HepG2 (cell line): ENCODE data around the gene TGM1. TPM values are rescaled to one million over a fixed set of nuclear protein-coding genes. Genes with fewer than 3 reads are reported as not detected.

Experiments
- BORCS8-MEF2B ChIP-seq: sonication (generic); formaldehyde crosslinking; IDR thresholded peaks from 2 replicates; pipeline ENCODE4 v1.8.0; 2022; ENCODE audit warnings: mild to moderate bottlenecking, missing genetic modification reagents
- CBFB ChIP-seq: sonication (generic); formaldehyde crosslinking; IDR thresholded peaks from 2 replicates; pipeline ENCODE4 v1.4.0; 2020; ENCODE audit warnings: missing genetic modification reagents
- ISL2 ChIP-seq: sonication (generic); formaldehyde crosslinking; IDR thresholded peaks from 2 replicates; pipeline ENCODE4 v1.5.0; 2020; ENCODE audit warnings: missing genetic modification reagents
- JARID2 ChIP-seq: sonication (generic); formaldehyde crosslinking; IDR thresholded peaks from 2 replicates; pipeline ENCODE4 v1.8.1; 2023; ENCODE audit warnings: missing genetic modification reagents, inconsistent platforms; ENCODE audit not compliant: insufficient replicate concordance
- KAT8 ChIP-seq: IDR thresholded peaks from 2 replicates; pipeline ENCODE4 v1.6.1; 2016; ENCODE audit warnings: missing genetic modification reagents, missing compliant biosample characterization
- MAFG ChIP-seq: sonication (generic); formaldehyde crosslinking; IDR thresholded peaks from 2 replicates; pipeline ENCODE4 v1.5.1; 2020; ENCODE audit warnings: mild to moderate bottlenecking, missing genetic modification reagents
- MED8 ChIP-seq: sonication (generic); formaldehyde crosslinking; IDR thresholded peaks from 2 replicates; pipeline ENCODE4 v1.8.1; 2023; ENCODE audit warnings: mild to moderate bottlenecking, missing genetic modification reagents; ENCODE audit not compliant: insufficient replicate concordance
- MEIS2 ChIP-seq: sonication (generic); formaldehyde crosslinking; IDR thresholded peaks from 2 replicates; pipeline ENCODE4 v1.9.0; 2021; ENCODE audit warnings: mild to moderate bottlenecking, missing genetic modification reagents
- MXD3 ChIP-seq: IDR thresholded peaks from 2 replicates; pipeline ENCODE4 v1.6.1; 2016; ENCODE audit warnings: mild to moderate bottlenecking, missing biosample characterization, missing genetic modification reagents
- POGZ ChIP-seq: sonication (generic); formaldehyde crosslinking; IDR thresholded peaks from 2 replicates; pipeline ENCODE4 v1.4.0; 2020; ENCODE audit warnings: mild to moderate bottlenecking, missing genetic modification reagents
- RCOR2 ChIP-seq: IDR thresholded peaks from 2 replicates; pipeline ENCODE4 v1.6.1; 2016; ENCODE audit warnings: missing biosample characterization, missing genetic modification reagents
- REXO4 ChIP-seq: sonication (generic); formaldehyde crosslinking; IDR thresholded peaks from 2 replicates; pipeline ENCODE4 v1.8.0; 2022; ENCODE audit warnings: missing genetic modification reagents, mild to moderate bottlenecking, borderline replicate concordance
- TBX2 ChIP-seq: sonication (generic); formaldehyde crosslinking; IDR thresholded peaks from 2 replicates; pipeline ENCODE4 v1.5.0; 2020; ENCODE audit warnings: missing genetic modification reagents, mild to moderate bottlenecking, borderline replicate concordance
- TERF1 ChIP-seq: sonication (generic); formaldehyde crosslinking; IDR thresholded peaks from 2 replicates; pipeline ENCODE4 v1.8.0; 2022; ENCODE audit warnings: mild to moderate bottlenecking, missing genetic modification reagents, moderate library complexity
- THYN1 ChIP-seq: sonication (generic); formaldehyde crosslinking; IDR thresholded peaks from 2 replicates; pipeline ENCODE4 v1.8.1; 2023; ENCODE audit warnings: low read depth, mild to moderate bottlenecking, moderate library complexity, missing genetic modification reagents, borderline replicate concordance
- TRIM24 ChIP-seq: sonication (generic); formaldehyde crosslinking; IDR thresholded peaks from 2 replicates; pipeline ENCODE4 v1.8.0; 2022; ENCODE audit warnings: mild to moderate bottlenecking, missing genetic modification reagents
- YEATS2 ChIP-seq: sonication (generic); formaldehyde crosslinking; IDR thresholded peaks from 2 replicates; pipeline ENCODE4 v1.4.0; 2020; ENCODE audit warnings: missing genetic modification reagents, borderline replicate concordance
- ZBTB49 ChIP-seq: sonication (generic); formaldehyde crosslinking; IDR thresholded peaks from 2 replicates; pipeline ENCODE4 v1.4.0; 2020; ENCODE audit warnings: missing genetic modification reagents, borderline replicate concordance
- ZNF451 ChIP-seq: sonication (generic); formaldehyde crosslinking; IDR thresholded peaks from 2 replicates; pipeline ENCODE4 v1.5.0; 2020; ENCODE audit warnings: mild to moderate bottlenecking, missing genetic modification reagents
- ZNF503 ChIP-seq: sonication (generic); formaldehyde crosslinking; IDR thresholded peaks from 2 replicates; pipeline ENCODE4 v1.4.0; 2020; ENCODE audit warnings: missing genetic modification reagents
- ZNF547 ChIP-seq: sonication (generic); formaldehyde crosslinking; IDR thresholded peaks from 2 replicates; pipeline ENCODE4 v1.5.1; 2020; ENCODE audit warnings: mild to moderate bottlenecking, missing genetic modification reagents
- ZNF558 ChIP-seq: sonication (generic); formaldehyde crosslinking; IDR thresholded peaks from 2 replicates; pipeline ENCODE4 v1.9.0; 2022; ENCODE audit warnings: mild to moderate bottlenecking, missing genetic modification reagents, borderline replicate concordance
- ZNF7 ChIP-seq: IDR thresholded peaks from 2 replicates; pipeline ENCODE4 v1.6.1; 2016; ENCODE audit warnings: missing biosample characterization, missing genetic modification reagents
- ZNF768 ChIP-seq: sonication (generic); formaldehyde crosslinking; IDR thresholded peaks from 2 replicates; pipeline ENCODE4 v1.4.0; 2020; ENCODE audit warnings: missing genetic modification reagents
- polyA plus RNA-seq, 8 experiments: library from polyadenylated mRNA; depleted of rRNA in 3 of 8; stranded (reverse) in 7 of 8; unstranded in 1 of 8; fragments of >200 nt; fragmentation: Illumina TruSeq in 4 of 8; extraction: Trizol in 4 of 8; gene quantifications; 2 replicates each; pipeline versions ENCODE4 v1.2.1 to v1.2.3, GENCODE V29; 2011 to 2016; ENCODE audit warnings: low read depth in 4 of 8, missing spikeins in 1 of 8, mixed read lengths in 1 of 8; ENCODE audit not compliant: insufficient read depth in 1 of 8
- total RNA-seq, 5 experiments: library from RNA; depleted of rRNA; stranded (reverse); fragments of >200 nt; fragmentation: Illumina TruSeq; extraction: Trizol; gene quantifications; 2 replicates each; pipeline ENCODE4 v1.2.3, GENCODE V29; 2016; ENCODE audit warnings: low read depth in 1 of 5

The TGM1 gene
- total and polyA plus RNA-seq, 2 of the 13 experiments (the other 11 are each of a cell fraction or from before 2014, with no cell fraction given): 3.2 to 10.6 TPM

GRCh38 chr14:24232121-24232644 lies 30.8 kb downstream of the TGM1 start, which contains the start of gene NEDD8 (continued):
- peak; percentile 58 for TF ChIP-seq ZNF503 (CRISPR knock-in tag)
- no peak for TF ChIP-seq BORCS8-MEF2B
- 0 out of 2 replicates have a peak, but pooled peaks have one; percentile 89 for TF ChIP-seq CBFB (CRISPR knock-in tag)
- peak; percentile 25; the same call in 1 of the 2 replicates for TF ChIP-seq ZNF451 (CRISPR knock-in tag)
- TF ChIP-seq MXD3 (CRISPR knock-in tag): peak; percentile 74
- TF ChIP-seq POGZ (CRISPR knock-in tag): peak; percentile 92; the same call in 1 of the 2 replicates
- peak; percentile 78; the same call in 1 of the 2 replicates for TF ChIP-seq YEATS2 (CRISPR knock-in tag)
- TF ChIP-seq TERF1: peak; percentile 12; the same call in 1 of the 2 replicates
- no peak for TF ChIP-seq RCOR2 (CRISPR knock-in tag)
- peak; percentile 40 for TF ChIP-seq JARID2 (CRISPR knock-in tag)
- peak; percentile 98 for TF ChIP-seq TBX2 (CRISPR knock-in tag)
- peak; percentile 35; the same call in 1 of the 2 replicates for TF ChIP-seq ZNF7
- TF ChIP-seq MAFG (CRISPR knock-in tag): peak; percentile 60; the same call in 1 of the 2 replicates
- peak; percentile 93 for TF ChIP-seq ZNF547 (CRISPR knock-in tag)
- TF ChIP-seq MEIS2: no peak
- TF ChIP-seq TRIM24 (CRISPR knock-in tag): peak; percentile 80
- no peak for TF ChIP-seq REXO4
- no peak for TF ChIP-seq THYN1 (CRISPR knock-in tag)
- TF ChIP-seq ZBTB49: peak; percentile 96; the same call in 1 of the 2 replicates
- TF ChIP-seq MED8 (CRISPR knock-in tag): peak; percentile 95
- TF ChIP-seq ISL2 (CRISPR knock-in tag): no peak
- TF ChIP-seq ZNF558 (CRISPR knock-in tag): peak; percentile 91; the same call in 1 of the 2 replicates
- peak; percentile 87 for TF ChIP-seq KAT8
- peak; percentile 70; the same call in 1 of the 2 replicates for TF ChIP-seq ZNF768 (CRISPR knock-in tag)
